GM21786 (cell line): ENCODE results near the gene NBAS.
A peak's percentile ranks its signal among the peaks of the same experiment; 100 is the strongest.

Source experiments
- ATAC-seq: cut with Tn5 transposase; IDR thresholded peaks from one replicate; pipeline ENCODE4 v1.9.1; 2021; ENCODE audit not compliant: unreplicated experiment

Gene NBAS

GRCh38 chr2:15152382-15152781, 408.8 kb downstream of the NBAS start:
- ATAC-seq, result no peak

- ATAC-seq, result no peak
Measured at GRCh38 chr2:15149063-15149462, 412.1 kb downstream of the NBAS start.

DNA sequence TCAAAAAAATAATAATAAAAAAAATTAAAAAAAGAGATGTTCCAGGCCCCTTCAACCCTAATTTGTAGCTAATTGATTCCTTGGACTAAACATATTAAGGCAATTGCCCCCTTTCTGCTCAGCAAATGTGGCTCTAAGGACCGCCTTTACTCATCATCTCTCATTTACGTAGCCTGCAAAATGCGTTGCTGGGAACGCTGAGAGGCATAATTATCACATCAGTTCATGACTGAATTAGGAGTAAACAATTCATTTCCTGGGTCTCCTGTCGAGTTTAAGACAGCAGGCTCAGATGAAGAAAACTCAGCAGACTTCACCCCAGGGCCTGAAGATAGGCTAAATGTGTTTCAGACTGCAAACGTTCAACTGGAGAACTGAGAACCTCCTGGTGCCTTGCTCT, 413.5 kb downstream of the NBAS start:
- no peak for ATAC-seq

- ATAC-seq, result no peak
Measured at GRCh38 chr2:15146960-15147359, 414.2 kb downstream of the NBAS start.

DNA sequence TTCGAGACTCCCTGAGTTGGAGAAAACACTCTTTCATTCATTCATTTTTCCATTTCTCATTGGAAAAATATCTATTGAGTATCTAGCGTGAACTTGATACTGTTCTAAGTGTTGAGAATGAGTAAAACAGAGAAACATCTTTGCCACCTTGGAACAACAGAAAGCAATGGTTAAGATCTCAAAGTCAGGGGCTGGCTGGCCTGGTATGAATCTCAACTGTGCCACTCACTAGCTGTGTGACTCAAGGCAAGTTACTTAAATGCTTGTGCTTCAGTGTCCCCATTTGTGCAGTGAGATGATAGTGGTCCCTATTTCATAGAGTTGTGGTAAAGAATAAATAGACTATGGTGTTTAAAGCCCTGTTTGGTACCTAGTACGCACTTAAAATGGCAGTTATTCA, 415.2 kb downstream of the NBAS start:
- no peak for ATAC-seq

- ATAC-seq, result no peak
Measured at GRCh38 chr2:15145046-15145817, 415.9 kb downstream of the NBAS start.

GRCh38 chr2:15142069-15142689, 419.0 kb downstream of the NBAS start:
- ATAC-seq, result peak; percentile 100

DNA sequence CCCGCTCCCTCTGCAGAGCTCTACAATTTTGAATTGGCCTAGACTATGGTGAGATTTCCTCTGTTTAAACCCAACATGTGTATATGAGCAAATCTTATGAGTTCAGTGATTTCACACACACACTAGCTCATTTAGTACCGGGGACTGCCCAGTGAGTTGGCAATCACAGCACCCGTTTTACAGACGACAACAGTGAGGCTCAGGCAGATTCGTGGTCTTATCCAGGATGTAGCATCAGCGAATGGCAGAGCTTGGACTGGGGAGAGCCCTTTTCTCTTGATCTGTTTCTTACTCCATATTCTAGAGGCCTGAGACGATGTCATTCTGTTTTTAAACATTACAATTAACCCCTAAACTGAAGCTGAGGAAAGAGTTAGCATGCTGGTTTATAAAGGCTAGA, 419.9 kb downstream of the NBAS start:
- ATAC-seq, result no peak

GRCh38 chr2:15136639-15137038, 424.5 kb downstream of the NBAS start:
- no peak for ATAC-seq

DNA sequence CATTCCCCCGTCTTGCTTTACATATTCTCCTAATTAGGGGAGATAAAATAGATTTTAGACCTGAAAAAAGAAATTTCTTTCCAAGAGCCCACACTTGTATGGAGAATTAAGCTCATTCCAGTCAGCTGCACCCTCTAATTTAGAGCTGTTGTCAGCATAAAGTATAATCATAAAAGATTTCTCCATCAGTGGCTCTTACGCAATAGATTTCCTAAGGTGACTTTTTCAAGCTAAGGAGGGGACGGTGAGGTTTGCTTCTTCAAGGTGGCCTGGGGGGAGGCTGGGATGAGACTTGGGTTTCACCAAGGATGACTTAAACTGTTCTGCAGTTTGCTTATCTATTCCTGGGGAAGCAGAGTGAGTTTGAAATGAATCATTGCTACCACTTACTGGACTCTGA, 426.2 kb downstream of the NBAS start:
- no peak for ATAC-seq

DNA sequence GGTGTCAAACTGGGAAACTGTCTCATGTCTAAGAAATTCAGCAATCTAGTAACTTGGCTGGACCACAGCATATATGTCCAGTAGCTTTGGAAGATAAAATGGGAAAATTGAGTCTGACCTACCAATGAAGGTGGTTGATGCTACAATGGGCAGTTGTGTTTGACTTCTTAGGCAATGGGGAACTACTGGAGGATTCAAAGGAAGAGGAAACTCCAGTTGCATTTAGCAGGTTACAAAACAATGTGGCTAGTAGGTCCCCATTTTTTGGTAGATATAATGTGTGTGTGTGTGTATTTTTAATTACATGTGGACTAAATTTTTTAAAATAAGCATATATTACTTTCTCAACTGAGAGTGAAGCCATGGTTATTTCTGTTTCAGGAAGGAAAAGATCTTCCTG, 427.7 kb downstream of the NBAS start:
- no peak for ATAC-seq

DNA sequence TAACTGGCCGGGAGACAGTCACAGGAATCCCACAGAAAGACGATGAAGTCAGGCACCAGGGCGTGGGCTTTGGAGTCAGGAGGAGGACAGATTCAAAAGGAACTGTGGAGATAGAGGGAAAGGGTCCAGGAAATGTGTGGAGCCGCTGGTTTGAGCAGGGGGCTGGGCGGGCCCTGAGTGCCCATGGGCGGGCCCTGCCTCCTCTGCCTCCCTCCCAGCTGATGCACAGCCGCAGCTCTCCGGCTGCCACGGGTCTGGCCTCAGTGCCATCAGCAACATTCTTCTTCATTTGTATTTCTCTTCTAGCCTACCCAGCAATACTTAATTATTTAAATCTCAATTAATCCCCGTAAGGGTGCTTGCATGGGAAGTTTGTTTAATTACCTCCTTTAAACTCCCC, 432.3 kb downstream of the NBAS start:
- ATAC-seq, result no peak

DNA sequence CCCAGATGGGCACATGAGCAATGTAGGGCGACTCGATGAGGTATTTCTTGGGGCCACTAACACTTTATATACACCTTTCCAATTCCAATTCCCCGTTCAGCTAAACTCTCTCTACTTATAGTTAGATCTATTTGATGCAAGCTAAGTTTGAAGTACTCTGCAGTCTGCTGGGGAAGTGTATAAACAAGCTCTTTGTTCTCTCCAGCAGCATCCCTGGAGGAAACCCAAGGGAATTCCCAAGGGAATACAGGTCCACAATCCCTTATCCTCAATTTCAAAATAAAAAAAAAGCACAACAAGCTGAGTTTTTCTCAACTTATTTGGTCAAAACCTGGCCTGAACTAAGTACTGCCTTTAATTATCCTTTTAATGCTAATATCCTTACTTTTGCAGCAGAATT, 433.3 kb downstream of the NBAS start:
- ATAC-seq, result no peak

- ATAC-seq, result no peak
Measured at GRCh38 chr2:15127301-15127700, 433.8 kb downstream of the NBAS start.

GRCh38 chr2:15126373-15126772, 434.8 kb downstream of the NBAS start:
- ATAC-seq, result no peak

DNA sequence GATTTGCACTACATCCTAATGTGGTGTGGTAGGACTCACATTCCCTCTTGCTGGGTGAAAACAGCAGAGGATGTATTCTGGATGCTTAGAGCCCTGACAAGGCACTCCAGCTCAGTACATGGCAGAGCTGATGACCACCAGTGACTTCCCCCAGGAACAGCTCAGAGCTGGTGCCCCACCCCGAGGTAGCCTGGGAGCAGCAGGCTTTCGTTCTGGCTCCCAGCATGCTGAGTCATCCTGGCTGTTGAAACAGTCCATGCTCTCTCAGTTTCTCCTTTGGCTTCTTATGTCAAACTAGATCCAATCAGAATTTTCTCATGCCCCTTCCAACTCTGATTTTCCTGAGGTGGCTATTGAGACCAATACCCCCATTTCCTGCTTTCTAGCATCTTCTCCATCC, 438.2 kb downstream of the NBAS start:
- ATAC-seq, result no peak

DNA sequence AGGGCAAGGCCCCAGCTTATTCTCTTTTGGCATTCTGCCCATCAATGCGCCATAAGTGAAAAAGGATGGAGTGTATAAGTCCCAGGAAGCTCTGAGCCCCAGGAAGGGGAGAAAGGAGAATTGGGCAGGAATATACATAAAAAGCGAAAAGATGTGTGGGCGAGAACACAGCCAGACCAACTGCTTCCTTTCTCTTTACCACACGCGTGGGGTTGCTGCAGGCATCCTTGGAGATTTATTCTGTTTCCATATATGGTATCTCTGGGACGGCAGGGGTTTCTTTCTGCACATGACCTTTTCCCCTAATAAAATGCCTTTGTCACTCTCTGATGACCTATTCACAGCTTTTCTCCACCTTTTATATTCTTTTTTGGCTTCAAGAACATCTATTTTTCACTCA, 440.5 kb downstream of the NBAS start:
- ATAC-seq, result no peak

DNA sequence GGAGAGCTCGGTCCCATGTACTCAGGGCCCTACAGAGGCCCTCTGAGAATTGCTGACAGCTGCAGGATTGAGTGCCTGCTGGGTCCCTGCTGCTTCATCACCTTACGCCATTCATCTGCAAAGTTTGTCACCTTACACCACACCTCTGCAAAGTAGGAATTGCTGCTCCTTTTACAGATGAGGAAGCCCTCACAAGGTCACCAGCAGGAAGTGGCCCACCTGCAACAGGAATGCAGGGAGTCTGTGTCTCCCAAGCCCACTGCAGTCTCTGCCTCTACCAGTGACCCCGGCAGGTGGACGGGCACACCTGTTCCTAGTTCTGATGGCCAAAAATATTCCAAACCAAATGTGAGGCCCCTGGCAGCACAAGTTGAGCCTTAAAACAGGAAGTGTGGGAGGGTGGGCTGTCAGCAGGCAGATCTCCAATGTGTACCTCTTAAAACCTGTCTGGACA, 441.4 kb downstream of the NBAS start:
- no peak for ATAC-seq

DNA sequence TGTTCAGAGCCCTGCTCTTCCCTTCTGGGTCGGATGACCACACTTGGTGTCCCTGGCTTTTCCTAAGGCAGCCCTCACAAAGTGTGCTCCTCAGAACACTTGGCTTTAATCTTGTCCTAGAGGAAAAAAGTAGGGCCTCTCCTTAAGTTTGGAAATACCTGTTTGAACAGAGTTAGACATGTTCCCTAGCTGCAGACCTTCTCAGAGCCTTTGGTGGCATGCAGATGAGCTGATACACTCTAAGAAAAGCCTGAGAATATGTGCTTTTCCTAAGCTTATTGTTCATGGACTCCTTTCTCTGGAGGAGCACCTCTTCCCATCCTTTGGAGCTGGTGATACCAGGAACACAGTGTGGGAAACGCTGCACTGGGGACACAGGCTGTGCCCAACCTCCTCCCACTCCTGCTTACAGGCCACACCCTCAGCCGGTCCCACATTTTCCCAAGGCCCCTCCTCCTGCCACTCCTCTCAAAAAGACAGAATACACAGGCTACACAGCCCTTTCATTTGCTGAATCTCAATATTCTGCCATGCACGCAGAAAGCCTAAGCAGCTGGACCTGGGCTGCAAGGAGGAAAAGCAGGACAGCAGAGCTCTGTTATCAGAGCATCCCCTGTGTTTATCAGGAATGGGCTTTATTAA, 443.6 kb downstream of the NBAS start:
- no peak for ATAC-seq
